ENCODE measurements around the gene BCAS1. TPM values are rescaled to one million over a fixed set of nuclear protein-coding genes. Genes with fewer than 3 reads are reported as not detected.
"Not testable (repeated sequence)": the region's sequence is repeated elsewhere in the genome, so short reads cannot be mapped to it uniquely, and the experiment has no call there.

Gene BCAS1
- total RNA-seq, 5 donors from 2014 or later (not counting 1 experiment from before 2014, with no cell fraction given): 0.26 to 0.76 (median 0.51) TPM; not detected in 1

GRCh38 chr20:53935344-53936084 lies 134.9 kb downstream of the BCAS1 start:
- Histone ChIP-seq H3K9me3 (no peaks in the 10 kb centered on the region), H3K4me3 (ENCODE audit: control insufficient read depth in 1 of 2, extremely low read depth in 1 of 2, low read length in 1 of 2) (no peak overlapping the region), H3K4me1 (ENCODE audit: control insufficient read depth in 1 of 2, extremely low read depth in 1 of 2, insufficient read depth in 2 of 2, low read length in 2 of 2) (peaks cover 26 to 27% of the 10 kb centered on the region in 2 experiments), H3K27ac (ENCODE audit: low read length) (peak overlapping the region; percentile 70), H3K27me3 (replicated peaks in 1 of 2; ENCODE audit: control insufficient read depth in 2 of 2, extremely low read depth in 1 of 2, insufficient read depth in 2 of 2, low read length in 1 of 2) (no peaks in the 10 kb centered on the region), H3K36me3 (ENCODE audit: control insufficient read depth in 2 of 2, extremely low read depth in 1 of 2, insufficient read depth in 1 of 2, low read length in 1 of 2) (no peaks in the 10 kb centered on the region)
- ATAC-seq (replicated peaks in 1 of 4): no peak
- CTCF ChIA-PET: interaction anchor here (0.7 to 2.1 kb wide), 7 partner anchors 19 to 371 kb away, joined by 3 to 7 read pairs (median 3); no protein-coding TSS in a partner anchor
- WGBS (ENCODE audit: insufficient coverage): 40% methylated on average over 1 of the region's 5 CpGs
- Mint-ChIP-seq H3K4me1 (peaks cover 44 to 52% (median 51%) of the 10 kb centered on the region in 3 donors), H3K4me3 (peak overlapping the region; percentile 13 to 68 (median 64)), H3K27me3 (no peaks in the 10 kb centered on the region), H3K36me3 (no peaks in the 10 kb centered on the region), H3K9me3 (no peaks in the 10 kb centered on the region), H3K27ac (peak overlapping the region; percentile 93 to 94)
- DNase-seq: no peak
- POLR2A ChIA-PET: interaction anchor here (0.5 to 1.1 kb wide), 5 partner anchors 16 to 292 kb away, joined by 3 to 7 read pairs (median 6); no protein-coding TSS in a partner anchor

GRCh38 chr20:53934421-53935343 lies 135.7 kb downstream of the BCAS1 start:
- ChIA-PET POLR2A (interaction anchor here (0.6 to 1.1 kb wide), 3 partner anchors 15 to 1769 kb away, joined by 4 to 7 read pairs (median 6); no protein-coding TSS in a partner anchor), CTCF (interaction anchor here (1.0 to 2.1 kb wide), 5 partner anchors 9 to 357 kb away, joined by 3 to 7 read pairs (median 4); no protein-coding TSS in a partner anchor)
- Histone ChIP-seq H3K9me3 (no peaks in the 10 kb centered on the region), H3K4me3 (ENCODE audit: control insufficient read depth in 1 of 2, extremely low read depth in 1 of 2, low read length in 1 of 2) (no peak overlapping the region), H3K4me1 (ENCODE audit: control insufficient read depth in 1 of 2, extremely low read depth in 1 of 2, insufficient read depth in 2 of 2, low read length in 2 of 2) (peaks cover 26 to 27% of the 10 kb centered on the region in 2 experiments), H3K36me3 (ENCODE audit: control insufficient read depth in 2 of 2, extremely low read depth in 1 of 2, insufficient read depth in 1 of 2, low read length in 1 of 2) (no peaks in the 10 kb centered on the region), H3K27ac (ENCODE audit: low read length) (peak overlapping the region; percentile 70), H3K27me3 (replicated peaks in 1 of 2; ENCODE audit: control insufficient read depth in 2 of 2, extremely low read depth in 1 of 2, insufficient read depth in 2 of 2, low read length in 1 of 2) (no peaks in the 10 kb centered on the region)
- Mint-ChIP-seq H3K36me3 (no peaks in the 10 kb centered on the region), H3K4me3 (peak overlapping the region; percentile 53 to 68 (median 64)), H3K27me3 (no peaks in the 10 kb centered on the region), H3K27ac (peak overlapping the region; percentile 89 to 94), H3K9me3 (no peaks in the 10 kb centered on the region), H3K4me1 (peaks cover 47 to 51% (median 48%) of the 10 kb centered on the region in 3 donors)
- WGBS (ENCODE audit: insufficient coverage): no CpG with 5 or more reads among the region's 6 CpGs
- ATAC-seq (replicated peaks in 1 of 4) (peak; percentile 58 to 82 (median 78)), DNase-seq (peak in 10 of 35 experiments; percentile 6 to 49 (median 26))

- WGBS (ENCODE audit: insufficient coverage): no CpG with 5 or more reads among the region's 2 CpGs
- no peaks in the 10 kb centered on the region for H3K36me3 ChIP-seq (ENCODE audit: control insufficient read depth in 2 of 2, extremely low read depth in 1 of 2, insufficient read depth in 1 of 2, low read length in 1 of 2)
- H3K4me1 Mint-ChIP-seq: peaks cover 45 to 47% (median 46%) of the 10 kb centered on the region in 3 donors
- H3K36me3 Mint-ChIP-seq: no peaks in the 10 kb centered on the region
- no peak overlapping the region for H3K4me3 Mint-ChIP-seq
- POLR2A ChIA-PET: no interaction called here
- no peaks in the 10 kb centered on the region for H3K9me3 ChIP-seq
- H3K9me3 Mint-ChIP-seq: no peaks in the 10 kb centered on the region
- H3K27me3 Mint-ChIP-seq: no peaks in the 10 kb centered on the region
- H3K27ac ChIP-seq (ENCODE audit: low read length): no peak overlapping the region
- ATAC-seq (replicated peaks in 1 of 4) (no peak), DNase-seq (no peak)
- H3K27ac Mint-ChIP-seq: peak overlapping the region; percentile 26 to 33
- H3K4me1 ChIP-seq (ENCODE audit: control insufficient read depth in 1 of 2, extremely low read depth in 1 of 2, insufficient read depth in 2 of 2, low read length in 2 of 2): peaks cover 26 to 27% of the 10 kb centered on the region in 2 experiments
- H3K27me3 ChIP-seq (replicated peaks in 1 of 2; ENCODE audit: control insufficient read depth in 2 of 2, extremely low read depth in 1 of 2, insufficient read depth in 2 of 2, low read length in 1 of 2): no peaks in the 10 kb centered on the region
- CTCF ChIA-PET: interaction anchor here in 1 of 2 donors (0.5 to 1.4 kb wide), 4 partner anchors 8 to 1634 kb away, joined by 3 to 6 read pairs (median 5); no protein-coding TSS in a partner anchor
- H3K4me3 ChIP-seq (ENCODE audit: control insufficient read depth in 1 of 2, extremely low read depth in 1 of 2, low read length in 1 of 2): no peak overlapping the region
These were observed 137.1 kb downstream of the BCAS1 start for GRCh38 chr20:53933232-53933846.

- 100% methylated on average over 2 of the region's 5 CpGs for WGBS (ENCODE audit: insufficient coverage)
- POLR2A ChIA-PET: interaction anchor here (0.6 kb wide), 2 partner anchors 12 to 237 kb away, joined by 3 to 5 read pairs; no protein-coding TSS in a partner anchor
- not testable (repeated sequence) for H3K27ac ChIP-seq (ENCODE audit: low read length); H3K9me3 ChIP-seq; H3K36me3 Mint-ChIP-seq; DNase-seq; H3K27me3 Mint-ChIP-seq; H3K36me3 ChIP-seq (ENCODE audit: control insufficient read depth in 2 of 2, extremely low read depth in 1 of 2, insufficient read depth in 1 of 2, low read length in 1 of 2); H3K4me3 ChIP-seq (ENCODE audit: control insufficient read depth in 1 of 2, extremely low read depth in 1 of 2, low read length in 1 of 2); ATAC-seq (replicated peaks in 1 of 4); H3K9me3 Mint-ChIP-seq; H3K4me3 Mint-ChIP-seq; H3K27me3 ChIP-seq (replicated peaks in 1 of 2; ENCODE audit: control insufficient read depth in 2 of 2, extremely low read depth in 1 of 2, insufficient read depth in 2 of 2, low read length in 1 of 2)
- H3K4me1 ChIP-seq (ENCODE audit: control insufficient read depth in 1 of 2, extremely low read depth in 1 of 2, insufficient read depth in 2 of 2, low read length in 2 of 2): peaks cover 26 to 27% of the 10 kb centered on the region in 2 experiments
- CTCF ChIA-PET: interaction anchor here in 1 of 2 donors (0.6 kb wide), 1 partner anchor 296 kb away, joined by 6 read pairs; no protein-coding TSS in a partner anchor
- Mint-ChIP-seq H3K4me1 (peaks cover 41 to 45% (median 41%) of the 10 kb centered on the region in 3 donors), H3K27ac (peak overlapping the region in 1 of 2 donors; percentile 9)
These were observed 137.7 kb downstream of the BCAS1 start for GRCh38 chr20:53932655-53933192.

GRCh38 chr20:53931597-53931996 lies 138.8 kb downstream of the BCAS1 start:
- no peak for ATAC-seq (replicated peaks in 1 of 4)
- ChIA-PET CTCF (interaction anchor here in 1 of 2 donors (1.8 kb wide), 1 partner anchor 15 kb away, joined by 5 read pairs; no protein-coding TSS in a partner anchor), POLR2A (no interaction called here)
- no peak for DNase-seq
- H3K27me3 ChIP-seq (replicated peaks in 1 of 2; ENCODE audit: control insufficient read depth in 2 of 2, extremely low read depth in 1 of 2, insufficient read depth in 2 of 2, low read length in 1 of 2): no peaks in the 10 kb centered on the region
- no peaks in the 10 kb centered on the region for H3K9me3 Mint-ChIP-seq
- H3K27me3 Mint-ChIP-seq: no peaks in the 10 kb centered on the region
- WGBS (ENCODE audit: insufficient coverage): no CpG with 5 or more reads among the region's 1 CpG
- no peaks in the 10 kb centered on the region for H3K36me3 ChIP-seq (ENCODE audit: control insufficient read depth in 2 of 2, extremely low read depth in 1 of 2, insufficient read depth in 1 of 2, low read length in 1 of 2)
- no peak overlapping the region for H3K27ac Mint-ChIP-seq
- H3K4me1 ChIP-seq (ENCODE audit: control insufficient read depth in 1 of 2, extremely low read depth in 1 of 2, insufficient read depth in 2 of 2, low read length in 2 of 2): peaks cover 26 to 27% of the 10 kb centered on the region in 2 experiments
- H3K9me3 ChIP-seq: no peaks in the 10 kb centered on the region
- H3K4me3 ChIP-seq (ENCODE audit: control insufficient read depth in 1 of 2, extremely low read depth in 1 of 2, low read length in 1 of 2): no peak overlapping the region
- no peak overlapping the region for H3K4me3 Mint-ChIP-seq
- no peak overlapping the region for H3K27ac ChIP-seq (ENCODE audit: low read length)
- H3K4me1 Mint-ChIP-seq: peaks cover 46 to 48% (median 47%) of the 10 kb centered on the region in 3 donors
- no peaks in the 10 kb centered on the region for H3K36me3 Mint-ChIP-seq

Data from T-cell (primary cell).